ENCODE results near the gene CYP26B1. TPM values are rescaled to one million over a fixed set of nuclear protein-coding genes. Genes with fewer than 3 reads are reported as not detected.

The CYP26B1 gene
- total and polyA plus RNA-seq, 12 donors, result 0.88 to 8.3 (median 4.7) TPM

DNA sequence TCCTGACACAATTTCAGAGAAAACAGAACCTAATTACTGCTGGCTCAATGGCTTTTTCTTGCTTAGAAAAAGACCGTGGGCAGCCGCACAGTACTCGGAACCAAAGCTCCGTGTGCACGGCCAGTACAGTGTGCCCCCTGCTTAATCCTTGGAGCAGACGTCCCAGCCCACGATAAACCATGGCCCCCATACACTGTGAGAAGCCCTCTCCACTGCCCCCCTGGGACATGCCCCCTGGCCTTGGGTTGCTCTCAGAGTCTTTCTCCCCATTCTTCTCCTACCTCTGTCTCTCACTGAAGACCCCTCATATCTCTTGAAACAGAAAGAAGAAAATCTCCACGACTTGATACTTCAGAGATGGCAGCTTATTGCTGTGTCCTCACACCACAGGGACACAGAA, 44.0 kb downstream of the CYP26B1 start:
- 89 to 90% methylated on average over 8 of the region's 8 CpGs for WGBS, 2 donors
- ATAC-seq, result no peak
- no peaks in the 10 kb centered on the region for H3K9me3 ChIP-seq
- TF ChIP-seq, protein P1, sequence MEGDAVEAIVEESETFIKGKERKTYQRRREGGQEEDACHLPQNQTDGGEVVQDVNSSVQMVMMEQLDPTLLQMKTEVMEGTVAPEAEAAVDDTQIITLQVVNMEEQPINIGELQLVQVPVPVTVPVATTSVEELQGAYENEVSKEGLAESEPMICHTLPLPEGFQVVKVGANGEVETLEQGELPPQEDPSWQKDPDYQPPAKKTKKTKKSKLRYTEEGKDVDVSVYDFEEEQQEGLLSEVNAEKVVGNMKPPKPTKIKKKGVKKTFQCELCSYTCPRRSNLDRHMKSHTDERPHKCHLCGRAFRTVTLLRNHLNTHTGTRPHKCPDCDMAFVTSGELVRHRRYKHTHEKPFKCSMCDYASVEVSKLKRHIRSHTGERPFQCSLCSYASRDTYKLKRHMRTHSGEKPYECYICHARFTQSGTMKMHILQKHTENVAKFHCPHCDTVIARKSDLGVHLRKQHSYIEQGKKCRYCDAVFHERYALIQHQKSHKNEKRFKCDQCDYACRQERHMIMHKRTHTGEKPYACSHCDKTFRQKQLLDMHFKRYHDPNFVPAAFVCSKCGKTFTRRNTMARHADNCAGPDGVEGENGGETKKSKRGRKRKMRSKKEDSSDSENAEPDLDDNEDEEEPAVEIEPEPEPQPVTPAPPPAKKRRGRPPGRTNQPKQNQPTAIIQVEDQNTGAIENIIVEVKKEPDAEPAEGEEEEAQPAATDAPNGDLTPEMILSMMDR (IDR thresholded peaks at IDR 0.05), result no peak
- H3K27ac ChIP-seq, result no peak overlapping the region
- H3K27me3 ChIP-seq, result peaks cover 0 to 37% (median 9%) of the 10 kb centered on the region in 7 donors
- no peaks in the 10 kb centered on the region for H3K4me1 ChIP-seq
- no peak for DNase-seq
- intact Hi-C loops (cut with DNase I), result no loop called here
- H3K36me3 ChIP-seq, result no peaks in the 10 kb centered on the region
- no peak overlapping the region for H3K4me3 ChIP-seq

DNA sequence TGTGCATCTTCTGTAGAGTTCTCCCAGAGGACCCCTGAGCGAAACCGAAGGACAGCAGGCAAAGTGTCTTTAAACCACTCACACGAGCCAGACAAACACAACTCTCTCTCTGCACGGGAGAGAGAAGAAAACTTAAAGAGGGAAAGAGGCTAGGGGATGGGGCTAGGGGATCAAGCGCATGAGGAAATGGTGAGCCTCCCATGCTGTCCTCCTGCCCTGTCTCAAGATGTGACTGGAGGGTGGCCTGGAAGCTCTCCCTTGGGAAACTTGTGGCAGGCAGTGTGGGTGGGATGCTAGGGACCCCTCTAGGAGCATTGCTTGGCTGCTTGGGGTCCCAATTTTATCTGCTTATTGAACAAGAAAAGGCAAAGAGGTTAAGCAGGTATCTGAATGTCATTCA, 44.5 kb downstream of the CYP26B1 start:
- 76 to 81% methylated on average over 5 of the region's 5 CpGs for WGBS, 2 donors
- DNase-seq, result no peak

DNA sequence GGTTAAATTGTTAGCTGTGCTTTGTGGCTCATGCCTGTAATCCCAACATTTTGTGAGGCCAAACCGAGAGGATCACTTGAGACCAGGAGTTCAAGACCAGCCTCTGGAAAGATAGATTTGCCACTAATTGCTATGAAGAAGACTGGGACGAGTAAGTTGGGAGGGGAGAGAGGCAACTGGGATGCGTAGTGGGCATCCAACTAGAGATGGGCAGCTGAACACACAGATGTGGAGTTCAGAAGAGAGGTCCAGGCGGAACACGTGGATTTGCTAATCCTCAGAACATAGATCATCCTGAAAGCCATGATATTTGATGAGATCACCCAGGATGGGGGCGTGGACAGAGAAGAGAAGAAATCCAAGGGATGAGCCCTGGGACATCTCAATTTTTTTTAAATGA, 48.7 kb downstream of the CYP26B1 start:
- no peaks in the 10 kb centered on the region for H3K4me1 ChIP-seq
- ATAC-seq, result no peak
- TF ChIP-seq, protein P1 (IDR thresholded peaks at IDR 0.05), result no peak
- H3K4me3 ChIP-seq, result no peak overlapping the region
- intact Hi-C loops (cut with DNase I), result no loop called here
- 80 to 82% methylated on average over 6 of the region's 6 CpGs for WGBS, 2 donors
- H3K9me3 ChIP-seq, result no peaks in the 10 kb centered on the region
- H3K27me3 ChIP-seq, result peaks cover 0 to 40% (median 11%) of the 10 kb centered on the region in 7 donors
- no peaks in the 10 kb centered on the region for H3K36me3 ChIP-seq
- DNase-seq, result no peak
- no peak overlapping the region for H3K27ac ChIP-seq

More for the DNA sequence above, 44.5 kb downstream of the CYP26B1 start:
- Histone ChIP-seq H3K27me3 (peaks cover 0 to 42% (median 9%) of the 10 kb centered on the region in 7 donors), H3K9me3 (no peaks in the 10 kb centered on the region), H3K36me3 (no peaks in the 10 kb centered on the region), H3K4me3 (no peak overlapping the region), H3K27ac (no peak overlapping the region), H3K4me1 (no peaks in the 10 kb centered on the region)
- ATAC-seq, result no peak
- intact Hi-C loops (cut with DNase I), result no loop called here
- TF ChIP-seq, protein P1 (IDR thresholded peaks at IDR 0.05), result no peak

DNA sequence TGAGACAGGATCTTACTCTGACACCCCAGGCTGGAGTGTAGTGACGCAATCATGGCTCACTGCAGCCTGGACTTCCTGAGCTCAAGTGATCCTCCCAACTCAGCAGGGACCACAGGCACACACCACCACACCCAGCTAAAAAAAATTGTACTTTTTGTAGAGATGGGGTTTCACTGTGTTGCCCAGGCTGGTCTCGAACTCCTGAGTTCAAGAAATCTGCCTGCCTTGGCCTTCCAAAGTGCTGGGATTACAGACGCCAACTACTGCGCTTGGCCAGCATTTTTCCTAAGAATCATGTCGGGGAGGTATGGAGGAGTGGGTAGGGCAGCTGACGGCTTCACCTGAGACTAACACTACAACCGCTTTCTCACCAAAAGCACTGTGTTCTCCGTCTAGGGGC, 50.4 kb downstream of the CYP26B1 start:
- Histone ChIP-seq H3K4me3 (no peak overlapping the region), H3K27me3 (peaks cover 0 to 29% (median 8%) of the 10 kb centered on the region in 7 donors), H3K9me3 (no peaks in the 10 kb centered on the region), H3K4me1 (no peaks in the 10 kb centered on the region), H3K36me3 (no peaks in the 10 kb centered on the region), H3K27ac (no peak overlapping the region)
- intact Hi-C loops (cut with DNase I), result no loop called here
- DNase-seq, result no peak
- no peak for ATAC-seq
- WGBS, 2 donors, result 90 to 91% methylated on average over 8 of the region's 8 CpGs
- TF ChIP-seq, protein P1 (IDR thresholded peaks at IDR 0.05), result no peak

Measured in heart right ventricle (tissue), 16 donors.